H1 (cell line): ENCODE results near the gene ZNF777.

Experiments used
- CEBPB ChIP-seq: IDR thresholded peaks from 2 replicates; pipeline ENCODE4 v1.6.1; 2012; ENCODE audit warnings: low read depth, low read length
- EP300 ChIP-seq, 2 experiments: IDR thresholded peaks; 1 replicate in 1 of 2; 2 replicates in 1 of 2; pipeline ENCODE4 v1.6.1; 2011 to 2012; ENCODE audit warnings: low read depth in 2 of 2, low read length in 2 of 2, mild to moderate bottlenecking in 2 of 2, borderline replicate concordance in 1 of 2, inconsistent platforms in 1 of 2, moderate library complexity in 1 of 2
- EZH2 ChIP-seq: fragments of 200-600 bp; sonication (generic); IDR thresholded peaks from 2 replicates; pipeline ENCODE4 v1.7.1; 2012; ENCODE audit warnings: low read depth, mild to moderate bottlenecking, moderate library complexity, low read length, inconsistent platforms; ENCODE audit not compliant: severe bottlenecking
- GABPA ChIP-seq: IDR thresholded peaks from 2 replicates; pipeline ENCODE4 v1.6.1; 2011; ENCODE audit warnings: mild to moderate bottlenecking, low read length, moderate library complexity, borderline replicate concordance; ENCODE audit not compliant: insufficient read depth
- GTF2F1 ChIP-seq: IDR thresholded peaks from 2 replicates; pipeline ENCODE4 v1.6.1; 2012; ENCODE audit warnings: low read depth, low read length, improper control_type of control experiment, borderline replicate concordance
- POLR2A ChIP-seq, 2 experiments: IDR thresholded peaks; 1 replicate in 1 of 2; 2 replicates in 1 of 2; pipeline ENCODE4 v1.6.1; 2011; ENCODE audit warnings: low read depth in 2 of 2, low read length in 2 of 2, mild to moderate bottlenecking in 2 of 2; ENCODE audit errors: control extremely low read depth in 1 of 2
- POLR2AphosphoS5 ChIP-seq: IDR thresholded peaks from 2 replicates; pipeline ENCODE4 v1.6.1; 2011; ENCODE audit warnings: low read depth, low read length
- RAD21 ChIP-seq, 2 experiments: IDR thresholded peaks in 1 of 2; conservative IDR thresholded peaks in 1 of 2; 2 replicates each; pipeline ENCODE4 v1.6.1; 2011; ENCODE audit warnings: low read depth in 2 of 2, low read length in 2 of 2, improper control_type of control experiment in 1 of 2, inconsistent platforms in 1 of 2, mild to moderate bottlenecking in 1 of 2, moderate library complexity in 1 of 2
- RNF2 ChIP-seq: fragments of 200-900, 300-1000 bp; sonication (generic); IDR thresholded peaks from 2 replicates; pipeline ENCODE4 v1.7.1; 2016; ENCODE audit warnings: borderline replicate concordance, low read depth, mild to moderate bottlenecking, antibody characterized with exemption, low read length; ENCODE audit not compliant: poor library complexity, severe bottlenecking; ENCODE audit errors: missing control alignments
- TF ChIP-seq, protein P1 (sequence below), 3 experiments: IDR thresholded peaks; 1 replicate in 2 of 3; 2 replicates in 1 of 3; pipeline versions ENCODE4 v1.5.1 to v1.6.1; 2011; ENCODE audit warnings: low read length in 3 of 3, mild to moderate bottlenecking in 3 of 3, inconsistent platforms in 2 of 3, low read depth in 1 of 3, moderate library complexity in 1 of 3; ENCODE audit not compliant: insufficient read depth in 1 of 3; ENCODE audit errors: control extremely low read depth in 1 of 3
- TF ChIP-seq, protein P2 (sequence below): IDR thresholded peaks from 2 replicates; pipeline ENCODE4 v1.6.1; 2012; ENCODE audit warnings: inconsistent platforms

DNA sequence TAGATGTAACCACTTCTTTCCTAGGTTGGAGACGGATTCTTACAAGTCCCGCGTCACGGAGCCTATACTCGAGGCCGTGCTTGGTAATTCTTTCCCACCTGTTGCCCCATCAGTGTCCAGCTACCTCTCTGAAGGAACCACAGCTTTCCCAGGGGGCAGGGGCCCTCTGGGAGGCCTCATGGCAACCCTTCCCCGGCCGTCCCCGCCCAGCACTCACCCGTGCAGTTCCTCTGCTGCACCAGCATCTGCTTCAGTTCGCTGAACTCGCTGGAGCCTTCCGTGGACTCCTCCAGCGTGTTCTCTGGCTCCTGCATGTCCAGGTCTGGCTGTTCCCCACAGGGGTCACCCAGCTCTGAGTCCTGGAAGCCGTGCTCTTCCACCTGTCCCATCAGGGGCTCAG, 24.5 kb downstream of the ZNF777 start:
- TF ChIP-seq POLR2AphosphoS5 (no peak), CEBPB (no peak), EZH2 (no peak), POLR2A (IDR thresholded peaks at IDR 0.05; ENCODE audit: control extremely low read depth in 1 of 2, low read depth in 2 of 2, low read length in 2 of 2) (no peak), GABPA (no peak), EP300 (IDR thresholded peaks at IDR 0.05; ENCODE audit: borderline replicate concordance in 1 of 2, low read depth in 2 of 2, low read length in 2 of 2) (no peak), RAD21 (IDR thresholded peaks at IDR 0.05 in 1 of 2, conservative IDR thresholded peaks at IDR 0.05 in 1 of 2; ENCODE audit: low read depth in 2 of 2, low read length in 2 of 2) (no peak), RNF2 (no peak), GTF2F1 (no peak)
- TF ChIP-seq, protein P1, sequence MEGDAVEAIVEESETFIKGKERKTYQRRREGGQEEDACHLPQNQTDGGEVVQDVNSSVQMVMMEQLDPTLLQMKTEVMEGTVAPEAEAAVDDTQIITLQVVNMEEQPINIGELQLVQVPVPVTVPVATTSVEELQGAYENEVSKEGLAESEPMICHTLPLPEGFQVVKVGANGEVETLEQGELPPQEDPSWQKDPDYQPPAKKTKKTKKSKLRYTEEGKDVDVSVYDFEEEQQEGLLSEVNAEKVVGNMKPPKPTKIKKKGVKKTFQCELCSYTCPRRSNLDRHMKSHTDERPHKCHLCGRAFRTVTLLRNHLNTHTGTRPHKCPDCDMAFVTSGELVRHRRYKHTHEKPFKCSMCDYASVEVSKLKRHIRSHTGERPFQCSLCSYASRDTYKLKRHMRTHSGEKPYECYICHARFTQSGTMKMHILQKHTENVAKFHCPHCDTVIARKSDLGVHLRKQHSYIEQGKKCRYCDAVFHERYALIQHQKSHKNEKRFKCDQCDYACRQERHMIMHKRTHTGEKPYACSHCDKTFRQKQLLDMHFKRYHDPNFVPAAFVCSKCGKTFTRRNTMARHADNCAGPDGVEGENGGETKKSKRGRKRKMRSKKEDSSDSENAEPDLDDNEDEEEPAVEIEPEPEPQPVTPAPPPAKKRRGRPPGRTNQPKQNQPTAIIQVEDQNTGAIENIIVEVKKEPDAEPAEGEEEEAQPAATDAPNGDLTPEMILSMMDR (IDR thresholded peaks at IDR 0.05; ENCODE audit: control extremely low read depth in 1 of 3, insufficient read depth in 1 of 3, low read depth in 1 of 3, low read length in 3 of 3): no peak
- TF ChIP-seq, protein P2, sequence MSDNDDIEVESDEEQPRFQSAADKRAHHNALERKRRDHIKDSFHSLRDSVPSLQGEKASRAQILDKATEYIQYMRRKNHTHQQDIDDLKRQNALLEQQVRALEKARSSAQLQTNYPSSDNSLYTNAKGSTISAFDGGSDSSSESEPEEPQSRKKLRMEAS: no peak
